Duodenal mucosa (tissue), 2 donors: ENCODE measurements around the gene LHX4.
A peak's percentile ranks its signal among the peaks of the same experiment; 100 is the strongest.

Experiments
- H3K27ac ChIP-seq: one replicate; pipeline ENCODE4 v1.7.0; 2013; ENCODE audit warnings: low read depth, low read length
- H3K27me3 ChIP-seq, 2 donors: one replicate each; pipeline ENCODE4 v1.7.0; 2013; ENCODE audit warnings: low read length in 2 of 2, control low read depth in 1 of 2; ENCODE audit not compliant: insufficient read depth in 2 of 2, control insufficient read depth in 1 of 2
- H3K36me3 ChIP-seq, 2 donors: one replicate each; pipeline ENCODE4 v1.7.0; 2013; ENCODE audit warnings: low read length in 2 of 2, control low read depth in 1 of 2; ENCODE audit not compliant: insufficient read depth in 2 of 2, control insufficient read depth in 1 of 2
- H3K4me1 ChIP-seq, 2 donors: one replicate each; pipeline ENCODE4 v1.7.0; 2013; ENCODE audit warnings: low read length in 2 of 2, control low read depth in 1 of 2; ENCODE audit not compliant: insufficient read depth in 2 of 2, control insufficient read depth in 1 of 2
- H3K4me3 ChIP-seq, 2 donors: one replicate each; pipeline ENCODE4 v1.7.0; 2013; ENCODE audit warnings: low read length in 2 of 2, low read depth in 1 of 2
- H3K9ac ChIP-seq, 2 donors: one replicate each; pipeline ENCODE4 v1.7.0; 2013; ENCODE audit warnings: low read length in 2 of 2, low read depth in 1 of 2
- H3K9me3 ChIP-seq, 2 donors: one replicate each; pipeline ENCODE4 v1.7.0; 2013; ENCODE audit warnings: low read length in 2 of 2, control low read depth in 1 of 2; ENCODE audit not compliant: control insufficient read depth in 1 of 2

The LHX4 gene

DNA sequence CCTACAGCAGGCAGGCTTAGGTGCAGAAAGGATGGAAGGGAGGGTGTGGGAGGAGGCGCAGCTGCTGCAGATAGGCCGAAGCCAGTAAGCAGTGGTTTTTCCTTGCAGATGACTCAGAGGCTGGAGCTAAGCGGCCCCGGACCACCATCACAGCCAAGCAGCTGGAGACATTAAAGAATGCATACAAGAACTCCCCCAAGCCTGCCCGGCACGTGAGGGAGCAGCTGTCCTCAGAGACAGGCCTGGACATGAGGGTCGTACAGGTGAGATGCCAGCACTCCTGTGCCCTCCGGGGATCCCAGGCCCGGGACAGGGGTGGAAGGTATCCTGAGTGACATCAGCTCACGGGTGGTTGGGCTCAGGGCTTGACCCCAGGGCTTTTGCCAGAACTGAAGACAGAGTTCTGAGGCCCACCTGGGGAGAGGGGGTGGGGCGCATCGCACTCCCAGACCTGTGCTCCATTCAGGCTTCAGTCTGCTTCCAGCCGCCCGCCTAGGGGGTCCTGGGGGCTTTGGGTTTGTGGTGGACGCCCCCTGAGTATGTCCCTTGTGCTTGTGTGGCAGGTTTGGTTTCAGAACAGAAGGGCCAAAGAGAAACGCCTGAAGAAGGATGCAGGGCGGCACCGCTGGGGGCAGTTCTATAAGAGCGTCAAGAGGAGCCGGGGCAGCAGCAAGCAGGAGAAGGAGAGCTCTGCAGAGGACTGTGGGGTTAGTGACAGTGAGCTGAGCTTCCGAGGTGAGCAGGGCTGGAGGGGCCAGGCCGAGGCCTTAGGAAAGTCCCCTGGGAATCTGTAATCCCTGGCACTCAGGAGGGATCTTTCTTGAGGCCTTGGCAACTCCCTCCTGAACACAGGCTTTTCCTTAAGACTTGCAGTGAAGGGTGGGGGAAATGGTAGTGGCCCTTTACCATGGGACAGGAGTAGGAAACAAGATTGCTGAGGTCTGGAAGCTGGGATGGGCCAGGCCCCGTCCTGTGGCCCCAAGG lies 41.5 kb downstream of the LHX4 start:
- Histone ChIP-seq H3K4me3 (peak overlapping the region in 1 of 2 donors; percentile 10), H3K36me3 (peaks cover 0 to 12% of the 10 kb centered on the region in 2 donors), H3K9ac (peak overlapping the region in 1 of 2 donors; percentile 10)

DNA sequence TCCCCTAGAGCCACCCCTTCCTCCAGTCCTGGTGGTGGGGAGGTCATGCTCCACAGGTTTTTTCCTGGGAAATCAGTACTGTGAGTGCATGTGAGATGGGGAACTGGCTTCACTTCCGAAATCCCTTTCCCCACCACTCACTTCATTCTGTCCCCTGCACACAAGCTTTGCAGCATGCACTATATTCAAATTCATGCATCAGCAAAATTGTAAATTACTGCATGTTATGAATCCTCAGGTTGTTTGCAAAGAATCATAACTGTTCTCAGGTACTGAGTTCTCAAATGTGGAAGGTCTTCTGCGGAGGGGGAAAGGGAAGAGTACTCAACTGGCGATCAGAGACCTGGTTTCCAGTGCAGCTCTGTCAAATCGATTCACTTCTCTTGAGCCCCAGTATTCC lies 42.3 kb downstream of the LHX4 start:
- H3K9me3 ChIP-seq: no peaks in the 10 kb centered on the region
- no peak overlapping the region for H3K27ac ChIP-seq
- no peak overlapping the region for H3K9ac ChIP-seq
- peaks cover 0 to 12% of the 10 kb centered on the region in 2 donors for H3K36me3 ChIP-seq
- no peak overlapping the region for H3K4me3 ChIP-seq
- H3K27me3 ChIP-seq: no peaks in the 10 kb centered on the region
- peaks cover 19 to 24% of the 10 kb centered on the region in 2 donors for H3K4me1 ChIP-seq

More for the DNA sequence above, 41.5 kb downstream of the LHX4 start:
- no peaks in the 10 kb centered on the region for H3K9me3 ChIP-seq
- H3K27me3 ChIP-seq: no peaks in the 10 kb centered on the region
- H3K27ac ChIP-seq: peak overlapping the region; percentile 22
- peaks cover 19 to 24% of the 10 kb centered on the region in 2 donors for H3K4me1 ChIP-seq

DNA sequence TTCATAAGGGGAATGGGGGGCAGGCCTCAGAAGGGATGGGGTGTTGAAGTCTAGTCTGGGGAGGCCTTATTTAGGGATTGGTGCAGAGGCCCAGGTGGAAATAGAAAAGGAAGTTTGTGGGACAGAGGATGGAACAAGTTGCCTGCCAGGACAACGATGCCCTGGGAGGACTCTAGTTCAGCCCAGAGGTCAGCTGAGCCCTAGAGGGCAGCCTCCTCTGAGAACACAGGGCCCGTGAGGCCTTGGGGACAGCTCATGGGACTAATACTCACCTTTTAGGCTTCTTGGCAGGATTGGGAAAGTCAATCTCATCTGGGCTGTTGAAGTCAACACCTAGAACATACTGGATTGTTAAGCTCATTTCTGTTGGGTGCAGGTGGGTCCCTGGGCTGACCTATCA lies 43.0 kb downstream of the LHX4 start:
- Histone ChIP-seq H3K4me3 (no peak overlapping the region), H3K27me3 (no peaks in the 10 kb centered on the region), H3K9ac (no peak overlapping the region), H3K36me3 (peaks cover 0 to 12% of the 10 kb centered on the region in 2 donors), H3K9me3 (no peaks in the 10 kb centered on the region), H3K4me1 (peaks cover 19 to 24% of the 10 kb centered on the region in 2 donors), H3K27ac (no peak overlapping the region)

DNA sequence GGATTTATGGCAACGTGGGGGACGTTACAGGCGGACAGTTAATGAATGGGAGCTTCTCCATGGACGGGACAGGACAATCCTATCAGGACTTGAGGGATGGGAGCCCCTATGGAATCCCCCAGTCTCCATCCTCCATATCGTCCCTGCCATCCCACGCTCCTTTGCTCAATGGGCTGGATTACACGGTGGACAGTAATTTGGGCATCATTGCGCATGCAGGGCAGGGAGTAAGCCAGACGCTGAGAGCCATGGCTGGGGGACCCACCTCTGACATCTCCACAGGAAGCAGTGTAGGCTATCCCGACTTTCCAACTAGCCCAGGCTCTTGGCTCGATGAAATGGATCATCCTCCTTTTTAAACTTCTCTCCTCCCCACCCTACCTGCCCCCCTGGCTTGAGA lies 44.2 kb downstream of the LHX4 start:
- Histone ChIP-seq H3K27ac (no peak overlapping the region), H3K4me3 (no peak overlapping the region)

DNA sequence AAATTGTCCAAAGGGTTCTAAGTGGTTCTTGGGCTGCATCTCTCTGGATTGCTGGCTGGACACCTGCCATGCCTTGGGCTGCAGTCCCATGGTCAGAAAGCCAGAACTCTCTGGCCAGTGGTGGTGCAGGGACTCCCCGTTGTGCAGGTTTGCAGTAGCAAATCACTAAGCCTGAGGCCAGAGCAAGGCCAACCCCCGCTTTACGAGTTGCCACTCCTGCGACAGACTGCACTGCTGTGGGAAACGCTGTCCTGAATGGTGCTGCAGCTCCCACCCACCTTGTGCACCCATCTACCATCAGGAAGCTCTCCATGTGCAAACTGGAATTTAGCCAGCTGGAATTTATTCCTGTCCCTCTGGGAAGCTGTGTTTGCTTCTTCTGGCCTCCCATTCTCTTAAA lies 45.7 kb downstream of the LHX4 start:
- Histone ChIP-seq H3K4me1 (peaks cover 9 to 12% of the 10 kb centered on the region in 2 donors), H3K27me3 (no peaks in the 10 kb centered on the region), H3K36me3 (peaks cover 0 to 12% of the 10 kb centered on the region in 2 donors), H3K4me3 (no peak overlapping the region), H3K9ac (no peak overlapping the region), H3K9me3 (no peaks in the 10 kb centered on the region), H3K27ac (no peak overlapping the region)

More for the DNA sequence above, 44.2 kb downstream of the LHX4 start:
- Histone ChIP-seq H3K36me3 (peaks cover 0 to 12% of the 10 kb centered on the region in 2 donors), H3K27me3 (no peaks in the 10 kb centered on the region), H3K4me1 (peaks cover 19 to 24% of the 10 kb centered on the region in 2 donors), H3K9ac (no peak overlapping the region), H3K9me3 (no peaks in the 10 kb centered on the region)

DNA sequence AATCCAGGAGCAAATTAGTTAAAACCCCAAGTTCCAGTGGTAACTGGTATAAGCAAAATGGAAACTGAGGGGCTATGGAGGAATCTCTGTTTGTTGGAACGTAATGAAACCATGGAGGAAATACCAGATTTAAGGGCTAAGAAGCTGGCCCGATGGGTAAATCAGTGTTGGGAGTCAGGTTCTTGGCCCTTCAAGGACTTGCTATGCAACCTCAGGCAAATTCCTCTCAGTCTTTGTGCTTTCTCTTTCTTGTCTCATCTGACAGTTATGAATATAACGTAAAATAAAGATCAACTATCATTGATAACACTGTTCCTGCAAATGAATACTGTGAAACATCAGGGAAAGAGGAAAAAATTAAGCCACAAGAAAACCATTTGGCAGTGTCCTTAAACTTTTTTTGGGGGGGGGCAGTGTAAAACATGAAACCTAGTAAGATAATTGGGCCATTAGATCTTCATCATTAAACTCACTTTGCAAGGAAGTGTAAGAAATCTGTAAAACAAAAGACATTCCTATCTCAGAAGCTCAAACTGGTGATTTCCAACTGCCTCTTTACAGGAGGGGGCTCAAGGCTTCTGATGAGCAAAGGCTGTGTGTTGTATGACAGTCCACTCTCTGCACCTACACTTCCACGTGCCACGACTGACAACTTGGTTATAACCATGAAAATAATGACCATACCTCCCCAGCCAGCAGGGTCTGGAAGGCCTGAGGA lies 47.6 kb downstream of the LHX4 start:
- Histone ChIP-seq H3K36me3 (peaks cover 0 to 12% of the 10 kb centered on the region in 2 donors), H3K9me3 (no peaks in the 10 kb centered on the region), H3K27ac (no peak overlapping the region), H3K4me3 (no peak overlapping the region), H3K9ac (no peak overlapping the region), H3K27me3 (no peaks in the 10 kb centered on the region), H3K4me1 (no peaks in the 10 kb centered on the region)

DNA sequence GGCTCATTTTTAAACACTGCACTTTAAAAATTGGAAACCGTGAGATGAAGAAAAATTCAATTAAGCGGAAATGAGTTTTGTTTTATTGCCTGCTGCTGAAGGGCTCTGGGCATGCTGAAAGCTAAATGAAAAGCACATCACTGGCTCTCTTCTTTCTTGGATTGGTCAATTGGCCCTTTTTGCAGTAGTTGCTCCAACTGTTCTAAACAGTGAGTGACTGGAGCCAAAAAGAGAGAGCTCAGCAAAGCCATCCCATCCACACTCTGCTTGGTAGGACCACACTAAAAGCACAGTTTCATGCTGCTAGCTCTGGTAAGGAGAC lies 48.1 kb downstream of the LHX4 start:
- Histone ChIP-seq H3K27ac (no peak overlapping the region), H3K36me3 (peaks cover 0 to 12% of the 10 kb centered on the region in 2 donors), H3K27me3 (no peaks in the 10 kb centered on the region), H3K4me3 (no peak overlapping the region), H3K4me1 (no peaks in the 10 kb centered on the region), H3K9me3 (no peaks in the 10 kb centered on the region), H3K9ac (no peak overlapping the region)

DNA sequence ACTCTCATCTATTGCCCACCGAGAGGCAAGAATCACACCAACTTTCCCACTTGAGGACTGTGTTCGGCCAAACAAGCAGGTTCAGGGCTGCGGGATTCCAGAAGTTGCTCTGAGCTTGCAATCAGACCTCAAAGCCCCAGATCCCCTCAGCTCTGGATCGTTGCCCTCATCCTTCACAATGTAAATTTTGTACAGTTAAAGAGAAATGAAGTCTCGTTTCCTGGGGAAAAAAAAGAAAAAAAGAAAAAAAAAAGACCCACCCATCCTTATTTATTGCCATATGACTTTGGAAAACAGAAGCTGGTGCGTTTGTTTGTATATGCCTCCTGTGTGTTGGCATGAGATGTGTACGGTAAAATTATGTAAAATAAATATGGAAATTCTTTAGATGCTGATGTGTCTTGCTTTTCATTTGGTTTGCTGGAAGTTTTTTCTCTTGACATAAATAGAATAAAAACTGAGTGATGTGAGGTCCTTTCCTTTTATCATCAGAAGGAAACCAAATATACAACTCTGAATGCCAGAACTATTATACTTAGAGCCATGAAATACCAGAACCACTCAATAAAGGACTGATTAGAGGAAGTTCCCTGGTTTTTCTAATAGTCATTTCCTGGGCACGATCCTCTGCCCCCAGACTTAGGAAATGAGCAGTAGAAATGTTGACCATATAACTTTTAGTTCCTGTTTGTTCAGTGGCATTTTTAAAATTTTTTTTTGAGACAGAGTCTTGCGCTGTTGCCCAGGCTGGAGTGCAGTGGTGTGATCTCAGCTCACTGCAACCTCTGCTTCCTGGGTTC lies 48.7 kb downstream of the LHX4 start:
- Histone ChIP-seq H3K4me3 (no peak overlapping the region), H3K9ac (no peak overlapping the region), H3K27ac (no peak overlapping the region), H3K9me3 (no peaks in the 10 kb centered on the region), H3K36me3 (peaks cover 0 to 10% of the 10 kb centered on the region in 2 donors), H3K4me1 (no peaks in the 10 kb centered on the region), H3K27me3 (no peaks in the 10 kb centered on the region)

DNA sequence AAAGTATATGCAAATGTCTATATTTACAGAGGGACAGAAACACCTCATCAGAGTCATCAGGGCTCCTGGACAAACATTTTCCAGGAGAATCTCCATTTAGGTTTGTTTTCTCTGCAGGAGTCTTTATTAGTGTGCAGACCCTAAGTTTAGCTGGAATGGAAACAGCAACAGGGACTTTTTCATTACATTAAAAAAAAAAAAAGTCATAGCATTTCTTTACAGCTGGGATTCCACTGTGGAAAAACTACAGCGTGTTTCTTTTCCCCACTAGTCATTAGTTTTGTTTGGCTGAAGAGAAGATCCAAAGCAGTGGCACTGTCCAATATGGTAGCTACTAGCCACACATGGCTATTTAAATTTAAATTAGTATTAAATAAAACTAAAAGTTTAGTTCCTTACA lies 49.6 kb downstream of the LHX4 start:
- Histone ChIP-seq H3K27me3 (no peaks in the 10 kb centered on the region), H3K36me3 (peaks cover 0 to 1% of the 10 kb centered on the region in 2 donors), H3K9me3 (no peaks in the 10 kb centered on the region), H3K4me1 (no peaks in the 10 kb centered on the region), H3K27ac (no peak overlapping the region), H3K4me3 (no peak overlapping the region), H3K9ac (no peak overlapping the region)
